Renal cortex interstitium (tissue), 15 donors: Measurements from ENCODE around the gene RBFOX1. TPM values are rescaled to one million over a fixed set of nuclear protein-coding genes. Genes with fewer than 3 reads are reported as not detected.

Experiments
- DNase-seq, 11 donors: peaks; one replicate each; pipeline ENCODE4 v3.0.0-alpha.2; 2013; ENCODE audit warnings: low read depth in 9 of 11, low spot score in 4 of 11; ENCODE audit errors: extremely low read depth in 1 of 11
- long read RNA-seq, 16 experiments: transcript quantifications; one replicate each; lab custom pipeline, GENCODE V29; 2026
- polyA plus RNA-seq, 3 donors: library from polyadenylated mRNA; unstranded; fragments of 120-200 nt; gene quantifications; one replicate each; pipeline ENCODE4 v1.2.1, GENCODE V29; 2013; ENCODE audit not compliant: insufficient read length in 3 of 3

The RBFOX1 gene
- 1 to 10 TPM; 2.7 to 4.3 (median 3.0) TPM for polyA plus RNA-seq
- long read RNA-seq, donor 1 = 0 reads
- long read RNA-seq, donor 2 = 0 reads
- long read RNA-seq, donor 3 = 0 reads
- long read RNA-seq, donor 4 = 0 reads
- long read RNA-seq, donor 5 = 0 reads
- long read RNA-seq, donor 6 = 0 reads
- long read RNA-seq, donor 7 = 0 reads
- long read RNA-seq, donor 8 = 0 reads
- long read RNA-seq, donor 9 = 0 reads
- long read RNA-seq, donor 10 = 0 reads
- long read RNA-seq, donor 11 = 0 reads
- long read RNA-seq, donor 12 = 0 reads
- long read RNA-seq, donor 13 = 0 reads
- long read RNA-seq, donor 14 = 0 reads
- long read RNA-seq, donor 15 = 0 reads
- long read RNA-seq, donor 16 = 0 reads

DNA sequence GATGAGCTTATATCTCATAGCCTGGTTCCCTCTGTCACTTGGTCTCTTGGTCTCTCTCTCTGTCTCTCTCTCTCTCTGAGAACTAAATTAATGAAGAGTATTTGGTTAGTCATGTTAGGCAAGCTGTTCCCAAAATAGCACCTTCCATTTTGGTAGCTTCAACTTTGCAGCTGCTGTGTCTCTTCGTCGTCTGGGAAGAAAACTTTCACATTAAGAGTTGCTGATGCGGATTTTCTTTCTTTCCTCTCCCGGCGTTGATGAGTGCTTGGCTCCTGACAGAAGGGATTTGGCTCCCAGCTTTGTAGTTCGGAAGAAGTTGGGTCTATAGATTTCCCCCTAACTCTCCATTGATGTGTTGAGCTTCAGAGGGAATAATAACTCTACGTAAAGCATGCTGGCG lies at the start of gene RBFOX1:
Gene RBFOX1 (plus strand): TSS at position 235 of the 400 bp plus-strand sequence.
- DNase-seq = no peak

DNA sequence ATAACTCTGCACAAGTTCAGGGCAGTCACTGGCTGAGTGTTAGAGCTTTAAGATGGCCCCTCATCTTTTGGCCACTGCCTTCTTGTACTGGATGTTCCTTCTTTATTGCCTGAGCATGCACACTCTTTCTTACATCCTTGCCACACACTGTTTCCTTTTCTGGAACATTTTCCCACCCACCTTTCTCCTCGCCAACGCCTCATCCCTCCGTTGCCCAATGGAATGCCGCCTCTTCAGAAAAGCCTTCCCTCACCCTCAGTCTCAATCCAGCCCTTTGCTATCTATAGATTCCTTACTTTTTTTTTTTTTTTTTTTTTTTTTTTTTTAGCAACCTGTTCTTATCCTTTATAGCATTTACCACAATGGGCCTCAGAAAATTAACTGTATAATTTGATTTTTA lies 47.9 kb upstream of the RBFOX1 start:
- no peak for DNase-seq

DNA sequence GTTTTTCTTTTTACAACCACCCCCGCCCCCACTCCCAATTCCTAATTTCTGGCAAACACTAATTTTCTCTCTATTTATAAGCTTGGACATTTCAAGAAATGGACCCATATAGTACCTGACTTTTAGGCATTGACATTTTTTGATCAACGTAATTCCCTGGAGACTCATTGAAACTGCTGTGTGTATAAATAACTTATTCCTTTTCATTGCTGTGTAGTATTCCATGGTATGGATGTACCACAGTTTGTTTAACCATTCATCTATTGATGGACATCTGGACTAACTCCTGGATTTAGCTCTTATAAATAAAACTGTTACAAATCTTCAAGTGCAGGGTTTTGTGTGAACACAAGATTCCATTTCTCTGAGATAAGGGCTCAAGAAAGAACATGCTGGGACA lies 47.1 kb upstream of the RBFOX1 start:
- no peak for DNase-seq

DNA sequence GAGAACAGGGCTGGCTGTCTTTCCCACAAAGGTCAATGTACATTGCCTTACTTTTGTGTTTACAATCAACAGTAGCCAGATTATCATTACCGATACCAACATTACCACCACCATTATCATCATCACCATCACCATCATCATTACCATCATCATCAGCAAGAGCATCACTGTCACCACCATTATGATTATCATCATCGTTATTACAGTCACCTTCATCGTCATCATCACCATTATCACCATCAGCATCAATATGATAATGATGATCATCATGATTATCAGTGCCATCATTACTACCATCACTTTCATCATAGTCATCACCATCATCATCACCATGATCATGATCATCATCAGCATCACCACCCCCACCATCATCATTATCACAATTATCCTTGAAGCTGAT lies 43.3 kb upstream of the RBFOX1 start:
- DNase-seq = no peak

DNA sequence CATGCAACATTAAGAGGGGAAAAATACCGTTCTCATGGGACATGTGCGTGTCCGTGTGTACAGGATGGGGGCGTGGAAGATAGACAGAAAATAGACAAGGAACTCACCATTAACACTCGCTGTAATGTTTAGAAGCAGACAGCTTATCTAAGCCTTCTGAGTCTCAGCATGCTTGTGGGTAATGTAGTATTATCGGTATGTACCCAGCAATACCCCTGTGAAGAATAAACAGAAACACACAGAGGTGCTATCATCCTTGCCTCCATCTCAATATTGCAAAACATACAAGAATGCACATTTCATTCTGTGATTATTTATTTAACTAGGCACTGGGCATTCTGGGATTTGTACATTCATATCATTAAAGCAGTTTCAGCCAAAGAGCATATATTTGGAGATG lies 42.0 kb upstream of the RBFOX1 start:
- DNase-seq = no peak

DNA sequence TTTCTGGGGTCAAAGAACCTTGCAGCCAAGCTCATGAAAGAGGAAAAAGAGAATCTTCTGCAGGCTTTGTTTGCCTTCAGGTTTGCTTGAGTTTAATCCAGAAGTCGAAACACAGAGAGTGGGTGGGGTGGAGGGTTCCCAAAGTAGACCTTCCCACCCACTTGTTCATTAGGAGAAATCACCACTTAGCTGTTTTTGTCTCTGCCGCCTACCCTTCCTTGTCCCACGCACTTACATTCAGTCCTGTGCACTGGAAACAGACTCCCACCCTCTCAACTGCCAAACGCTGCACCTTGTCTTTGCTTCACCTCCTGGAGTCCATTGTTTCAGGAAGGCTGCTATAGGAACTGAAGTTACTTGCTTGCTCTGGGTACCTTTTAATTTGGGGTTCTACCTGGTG lies 38.6 kb upstream of the RBFOX1 start:
- no peak for DNase-seq

DNA sequence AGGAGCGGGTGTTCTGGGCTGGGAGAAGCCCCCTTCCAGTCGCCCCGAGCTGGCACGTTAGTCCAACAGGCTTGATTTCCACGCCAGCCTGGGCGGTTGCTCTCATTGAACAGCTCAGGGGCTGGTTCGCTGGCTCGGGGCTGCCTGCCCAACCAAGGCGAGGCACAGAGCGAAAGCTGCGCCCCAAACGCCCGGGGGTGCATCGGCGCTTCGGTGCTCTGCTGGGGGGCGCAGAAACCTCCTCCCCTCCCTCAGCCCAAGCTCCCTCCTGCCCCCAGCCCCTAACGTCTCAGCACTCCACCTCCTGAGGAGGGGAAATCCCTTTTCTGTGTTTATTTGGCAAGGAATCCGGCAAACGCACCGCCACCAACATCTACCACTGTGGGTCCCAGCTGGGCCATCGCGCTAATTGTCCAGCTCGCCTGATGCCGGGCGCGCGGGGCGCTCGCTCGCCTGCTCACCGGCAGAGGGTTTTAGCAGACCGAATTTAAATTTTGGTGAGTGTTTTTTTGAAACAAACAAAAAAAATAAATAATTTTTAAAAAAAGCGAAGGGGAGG lies 29.5 kb upstream of the RBFOX1 start:
- DNase-seq = no peak

DNA sequence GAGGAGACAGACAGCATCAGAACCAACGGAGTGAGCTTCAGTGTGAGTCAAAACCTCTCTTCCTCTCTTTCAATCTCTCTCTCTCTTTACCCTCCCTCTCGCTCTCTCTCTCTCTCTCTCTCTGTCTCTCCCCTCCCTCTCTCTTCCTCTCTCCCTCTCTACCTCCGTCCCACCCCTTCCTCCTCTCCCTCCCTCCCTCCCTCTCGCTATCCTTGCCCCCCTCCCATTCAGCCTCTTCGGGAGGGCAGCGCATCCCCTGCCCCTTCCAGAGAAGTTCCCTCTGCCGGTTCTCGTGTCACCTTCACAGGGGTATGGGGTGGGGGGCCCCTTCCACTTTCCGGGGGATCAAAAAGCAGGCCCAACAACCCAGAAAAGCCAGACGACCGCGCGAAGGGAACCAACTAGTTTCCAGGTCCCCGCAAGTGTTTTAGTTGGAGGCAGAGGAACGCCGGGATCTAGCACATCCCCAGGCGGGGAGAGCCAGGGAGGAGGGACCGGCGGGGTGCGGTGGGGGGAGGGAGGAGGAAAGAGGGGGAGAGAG lies 28.9 kb upstream of the RBFOX1 start:
- DNase-seq = no peak

DNA sequence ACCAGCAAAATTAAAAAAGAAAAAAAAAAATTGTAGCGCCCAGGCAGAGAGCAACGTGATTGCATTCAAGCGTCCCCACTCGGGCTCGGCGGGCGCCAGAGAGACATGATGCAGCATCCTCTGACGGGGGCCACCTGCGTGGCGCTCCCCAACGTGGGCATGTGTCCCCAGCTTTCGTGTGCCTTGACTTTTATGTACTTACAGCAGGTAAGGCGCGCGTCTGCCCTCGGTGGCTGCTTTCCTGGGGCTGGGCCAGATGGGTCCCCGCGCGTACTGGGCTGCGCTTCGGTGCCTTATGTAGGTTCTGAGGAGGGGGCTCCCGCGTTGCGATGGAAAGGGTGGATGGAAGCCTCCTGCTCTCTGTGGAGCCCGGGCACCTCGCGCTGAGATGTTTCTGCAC lies 28.4 kb upstream of the RBFOX1 start:
- no peak for DNase-seq

DNA sequence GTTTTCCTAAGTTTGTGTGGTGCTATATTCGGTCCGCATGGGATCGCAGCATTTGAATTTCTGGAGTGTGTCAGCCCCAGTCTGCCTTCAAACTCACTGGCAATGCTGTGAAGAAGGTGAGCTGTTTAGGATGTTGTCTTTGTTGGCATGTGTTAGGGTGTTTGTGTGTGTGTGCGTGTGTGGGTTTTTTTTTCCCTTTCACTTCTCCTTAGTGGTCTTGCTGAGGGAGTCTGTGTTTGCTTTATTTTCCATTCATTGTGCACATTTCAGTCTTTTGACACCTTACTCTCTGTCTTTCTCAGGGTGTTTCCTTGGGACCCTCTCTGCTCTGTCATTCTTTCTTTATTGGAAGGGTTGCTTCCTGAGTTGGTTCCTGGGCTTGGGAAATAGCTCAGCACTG lies 27.7 kb upstream of the RBFOX1 start:
- no peak for DNase-seq

DNA sequence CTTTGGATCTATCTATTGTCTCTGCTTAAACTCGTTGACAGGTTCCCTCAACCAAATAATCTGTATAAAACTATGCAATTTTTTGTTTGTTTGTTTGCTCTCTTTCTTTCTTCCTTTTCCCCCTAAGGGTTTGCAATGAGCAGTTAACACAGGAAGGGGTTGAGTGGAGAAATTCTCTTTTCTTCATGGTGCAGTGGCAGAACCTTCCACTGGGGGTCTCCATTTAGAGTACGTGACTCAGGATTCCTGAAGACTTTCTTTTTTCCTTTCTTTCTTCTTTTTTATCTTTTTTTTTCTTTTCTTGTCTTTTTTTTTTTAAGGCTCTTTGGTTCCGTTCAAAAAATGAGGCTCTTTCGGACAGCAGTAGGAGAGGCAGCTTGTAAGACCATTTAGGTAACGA lies 19.5 kb upstream of the RBFOX1 start:
- no peak for DNase-seq

DNA sequence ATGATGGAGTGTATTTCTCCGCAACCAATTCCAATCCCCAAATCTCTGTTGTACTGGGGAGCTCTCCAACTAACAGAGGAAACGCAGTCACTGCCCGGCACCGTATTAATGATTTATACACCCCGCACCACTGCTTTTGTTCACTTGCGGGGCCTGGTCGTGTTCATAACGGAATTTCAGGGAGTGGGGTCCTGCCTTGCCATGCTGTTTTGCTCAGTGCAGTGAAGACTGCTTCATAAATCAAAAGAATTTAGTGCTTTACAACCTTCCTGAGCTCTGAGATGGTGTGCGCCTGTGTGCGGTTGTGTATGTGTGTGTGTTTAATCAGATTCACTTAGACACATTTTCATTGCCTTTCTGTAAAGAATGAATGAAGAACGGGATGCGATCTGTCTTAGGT lies 18.5 kb upstream of the RBFOX1 start:
- DNase-seq = no peak

DNA sequence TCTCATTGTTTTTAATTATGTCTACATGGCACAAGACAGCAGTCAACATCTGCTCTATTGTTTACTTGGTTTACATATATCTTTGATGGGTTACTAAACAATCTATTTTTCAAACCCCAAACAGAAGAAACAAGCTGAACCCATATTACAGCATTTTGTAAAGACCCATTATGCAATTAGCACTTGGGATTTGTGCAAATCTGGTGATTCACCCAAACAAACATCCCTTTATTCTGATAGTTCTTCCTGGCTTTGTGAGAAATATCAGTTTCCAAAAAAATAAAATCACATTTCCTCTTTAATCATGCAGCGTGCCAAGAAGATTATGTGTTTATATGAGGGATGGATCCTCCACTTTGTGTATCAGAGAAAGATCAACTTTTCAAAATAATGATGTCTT lies 16.8 kb upstream of the RBFOX1 start:
- DNase-seq = no peak

DNA sequence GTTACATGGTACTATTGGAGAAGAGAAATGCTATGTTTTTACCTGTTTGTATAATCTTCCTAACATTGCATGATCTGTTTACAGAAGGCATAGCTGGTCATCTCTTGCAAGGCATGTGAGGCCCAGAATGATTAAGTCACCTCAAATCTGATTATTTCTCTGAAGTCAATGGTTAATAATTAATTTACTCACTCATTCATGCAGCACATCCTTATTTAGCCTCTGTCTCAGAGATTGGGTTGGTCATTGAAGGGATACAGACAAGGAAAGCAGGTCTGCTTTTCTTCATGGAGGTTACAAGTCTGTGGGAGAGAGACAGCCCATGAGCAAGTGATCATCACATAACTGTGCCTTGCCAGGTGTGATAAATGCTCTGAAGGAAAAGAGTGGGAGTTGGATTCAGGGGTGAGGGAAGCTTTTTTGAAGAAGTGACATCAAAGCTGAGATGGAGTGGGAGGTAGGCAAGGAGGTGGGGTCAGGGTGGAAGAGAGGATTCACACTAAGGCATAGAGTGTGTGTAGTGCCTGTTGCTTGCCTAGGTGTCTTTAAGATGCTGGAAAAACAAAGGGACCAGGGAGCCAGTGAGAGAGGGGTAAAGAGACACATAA lies 16.3 kb upstream of the RBFOX1 start:
- no peak for DNase-seq

DNA sequence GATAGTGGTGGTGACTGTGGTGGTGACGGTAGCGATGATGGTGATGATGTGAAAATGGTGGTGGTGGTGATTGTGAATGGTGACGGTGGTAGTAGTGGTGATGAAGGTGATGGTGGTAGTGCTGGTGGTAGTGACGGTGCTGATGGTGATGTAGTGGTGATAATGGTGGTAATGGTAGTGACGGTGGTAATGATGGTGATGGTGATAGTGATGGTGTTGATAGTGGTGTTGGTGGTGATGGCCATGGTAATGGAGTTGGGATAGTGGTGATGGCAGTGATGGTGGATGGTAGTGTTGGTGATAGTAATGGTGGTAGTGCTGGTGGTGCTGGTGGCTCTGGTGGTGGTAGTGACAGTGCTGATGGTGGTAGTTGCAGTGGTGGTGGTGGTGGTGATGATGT lies 14.7 kb upstream of the RBFOX1 start:
- DNase-seq = no peak

DNA sequence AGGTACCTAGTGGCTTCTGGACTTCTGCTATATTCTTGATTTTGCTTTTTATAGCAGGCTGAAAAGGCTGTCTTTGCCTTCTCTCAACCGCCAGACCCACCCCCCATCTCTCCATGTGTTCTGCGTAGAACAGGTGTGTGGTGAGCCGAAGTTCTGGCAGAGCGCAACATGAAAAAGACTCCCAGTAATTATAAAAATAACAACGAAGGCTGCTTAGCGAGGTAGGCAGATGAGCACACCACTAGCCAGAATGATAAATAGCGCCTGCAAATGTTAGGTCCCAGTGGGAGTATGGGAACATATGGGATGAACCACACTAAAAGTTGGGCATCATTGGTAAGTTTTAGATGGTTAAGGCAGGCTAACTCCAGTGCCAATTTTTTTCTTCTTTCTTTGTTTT lies 14.0 kb upstream of the RBFOX1 start:
- no peak for DNase-seq

DNA sequence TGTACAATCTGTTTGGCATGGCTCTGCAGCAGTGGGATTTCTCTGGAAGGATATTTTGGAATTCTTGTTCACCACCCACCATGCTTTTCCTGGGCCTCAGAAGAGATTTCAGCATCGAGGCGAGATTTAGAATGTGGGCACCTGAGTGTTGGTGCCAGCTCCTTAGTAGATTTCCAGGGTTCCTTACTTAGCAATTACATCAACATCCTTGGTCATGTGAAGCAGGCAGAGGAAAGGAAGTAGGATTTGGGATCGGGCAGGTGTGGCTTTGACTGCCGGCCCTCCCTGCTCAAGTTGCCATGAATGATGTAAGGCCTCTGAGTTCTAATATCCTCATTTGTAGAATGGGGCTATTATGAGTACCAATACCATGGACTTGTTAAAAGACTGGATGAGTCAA lies 13.1 kb upstream of the RBFOX1 start:
- DNase-seq = no peak

DNA sequence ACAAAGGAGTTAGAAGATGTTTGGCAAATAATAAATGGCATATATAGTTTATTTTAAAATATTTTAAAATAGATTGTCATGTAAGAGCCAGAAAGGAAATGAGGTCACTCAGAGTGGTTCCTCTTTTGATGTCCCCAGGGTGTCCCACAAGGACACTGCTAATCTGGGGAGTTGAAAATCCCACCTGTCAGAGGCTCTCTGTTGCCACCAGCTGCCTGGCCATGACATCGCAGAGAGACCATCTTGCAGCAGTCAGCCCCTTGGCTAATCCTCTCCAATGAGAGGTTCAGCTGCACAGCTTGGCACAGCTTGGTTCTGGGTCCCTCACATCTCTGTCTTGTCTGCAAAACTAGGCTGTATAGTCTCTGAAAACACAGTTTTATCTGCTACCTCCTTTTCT lies 11.0 kb upstream of the RBFOX1 start:
- DNase-seq = no peak

DNA sequence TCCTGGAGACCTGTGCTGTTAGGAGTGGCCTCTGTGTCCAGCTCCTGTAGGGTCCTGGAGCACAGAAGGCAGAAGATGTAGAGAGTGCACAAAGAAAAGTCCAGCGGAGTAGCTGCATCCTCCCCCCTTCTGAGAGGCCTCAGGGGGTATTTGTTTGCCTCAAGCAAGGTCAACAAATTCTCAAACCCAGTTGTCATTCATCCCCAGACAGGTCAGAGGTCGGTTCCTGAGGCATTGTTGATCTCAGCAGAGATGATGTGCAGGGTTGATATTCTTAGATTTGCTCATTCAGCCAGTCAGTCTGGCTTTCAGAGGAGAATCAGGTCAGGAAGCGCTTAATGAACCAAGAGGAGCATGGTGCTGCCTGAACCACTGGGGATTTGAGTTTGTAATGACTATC lies 8.3 kb upstream of the RBFOX1 start:
- no peak for DNase-seq

DNA sequence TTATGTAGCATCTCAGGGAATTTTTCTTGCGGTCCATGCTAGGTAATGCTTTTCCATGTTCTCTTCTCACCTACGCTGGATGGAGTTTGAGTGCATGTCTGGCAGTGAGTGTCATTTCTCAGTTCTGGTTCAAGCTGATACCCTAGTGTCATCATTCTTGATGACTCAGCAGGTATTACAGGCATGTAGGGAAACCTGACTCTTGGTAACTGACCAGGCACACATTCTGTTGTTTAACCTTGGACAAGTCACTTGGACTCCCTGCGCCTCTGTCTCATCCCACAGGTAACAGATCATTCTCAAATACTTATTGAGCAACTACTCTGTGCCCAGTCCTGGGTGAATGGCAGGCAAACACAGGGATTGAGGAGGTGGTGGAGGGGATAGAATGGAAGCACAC lies 6.8 kb upstream of the RBFOX1 start:
- DNase-seq = no peak

DNA sequence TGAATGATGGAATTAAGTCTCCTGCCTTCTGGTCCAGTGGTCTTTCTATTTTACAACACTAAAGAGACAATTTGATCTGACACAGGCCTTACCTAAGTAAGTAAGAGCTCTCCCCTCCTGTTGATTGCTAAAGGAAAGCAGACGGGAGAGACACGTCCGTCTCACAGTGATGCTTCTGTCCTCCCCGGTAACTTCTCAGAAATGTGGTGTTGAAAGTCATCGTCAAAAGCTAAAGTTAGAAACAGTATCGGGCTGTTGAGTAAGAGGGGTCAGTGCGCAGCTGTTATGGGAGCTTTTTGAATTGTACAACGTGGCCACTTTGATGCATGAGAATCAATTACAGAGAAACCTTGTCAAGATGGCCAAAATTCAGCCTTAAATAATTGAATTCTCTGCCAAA lies 1.9 kb upstream of the RBFOX1 start:
- no peak for DNase-seq
